SU-DHL-6 (cell line): ENCODE data around the gene CCNQ.

Experiments used
- H2AFZ ChIP-seq: fragments of 200-600 bp; sonication (generic); 2 replicates; pipeline ENCODE4 v1.6.1; 2014; ENCODE audit warnings: low read depth, mild to moderate bottlenecking, moderate library complexity, mixed read lengths, antibody characterized with exemption, low read length; ENCODE audit not compliant: severe bottlenecking
- H3F3A ChIP-seq: fragments of 200-600 bp; shearing (Covaris generic); 2 replicates; pipeline ENCODE4 v1.6.0; 2016; ENCODE audit warnings: antibody characterized with exemption, mild to moderate bottlenecking; ENCODE audit not compliant: insufficient read depth
- H3K27ac ChIP-seq: fragments of 200-600 bp; sonication (generic); 2 replicates; pipeline ENCODE4 v1.5.1; 2016; ENCODE audit warnings: low read depth, mild to moderate bottlenecking, low read length, moderate library complexity, mixed read lengths
- H3K27me3 ChIP-seq: fragments of 200-600 bp; sonication (generic), shearing (Covaris generic); 2 replicates; pipeline ENCODE4 v1.6.0; 2014; ENCODE audit warnings: mild to moderate bottlenecking, low read length
- H3K36me3 ChIP-seq: fragments of 200-600 bp; sonication (generic); 2 replicates; pipeline ENCODE4 v1.6.1; 2014; ENCODE audit warnings: mild to moderate bottlenecking, low read length, mixed read lengths
- H3K4me2 ChIP-seq: fragments of 300-600, 200-600 bp; shearing (Covaris generic), sonication (generic); 2 replicates; pipeline ENCODE4 v1.6.0; 2014; ENCODE audit warnings: low read length, low read depth, mild to moderate bottlenecking; ENCODE audit not compliant: poor library complexity, severe bottlenecking
- H3K4me3 ChIP-seq: fragments of 200-600 bp; sonication (generic); 2 replicates; pipeline ENCODE4 v1.5.1; 2014; ENCODE audit warnings: antibody characterized with exemption, low read length, mild to moderate bottlenecking, mixed read lengths; ENCODE audit not compliant: insufficient read depth, poor library complexity, severe bottlenecking
- H3K79me2 ChIP-seq: fragments of 200-600 bp; sonication (generic); 2 replicates; pipeline ENCODE4 v1.6.1; 2014; ENCODE audit warnings: mild to moderate bottlenecking, low read length, moderate library complexity; ENCODE audit not compliant: insufficient read depth
- H3K9ac ChIP-seq: fragments of 200-600 bp; sonication (generic); 2 replicates; pipeline ENCODE4 v1.7.0; 2014; ENCODE audit warnings: mild to moderate bottlenecking, low read length
- H3K9me2 ChIP-seq: fragments of 200-600 bp; sonication (generic); replicated peaks from 2 replicates; pipeline ENCODE4 v1.6.1; 2014; ENCODE audit warnings: low read length; ENCODE audit not compliant: insufficient read depth
- H3K9me3 ChIP-seq: fragments of 200-600 bp; sonication (generic); 2 replicates; pipeline ENCODE4 v1.6.1; 2014; ENCODE audit warnings: low read length, mixed read lengths; ENCODE audit not compliant: insufficient read depth
- H4K20me1 ChIP-seq: fragments of 200-600 bp; sonication (generic); 2 replicates; pipeline ENCODE4 v1.6.1; 2014; ENCODE audit warnings: low read depth, mild to moderate bottlenecking, antibody characterized with exemption, low read length, moderate library complexity, mixed read lengths
- EZH2phosphoT487 ChIP-seq: fragments of 200-600 bp; sonication (generic), shearing (Covaris generic); conservative IDR thresholded peaks from 2 replicates; pipeline ENCODE4 v1.6.1; 2018; ENCODE audit warnings: mild to moderate bottlenecking, antibody characterized with exemption, low read length, moderate library complexity, mixed read lengths
- TF ChIP-seq, protein P1 (sequence below): fragments of 200-600 bp; sonication (generic); IDR thresholded peaks from one replicate; pipeline ENCODE4 v1.5.1; 2017; ENCODE audit warnings: antibody characterized with exemption, mild to moderate bottlenecking, low read length, moderate library complexity; ENCODE audit not compliant: insufficient read depth, poor library complexity, severe bottlenecking

Gene CCNQ

DNA sequence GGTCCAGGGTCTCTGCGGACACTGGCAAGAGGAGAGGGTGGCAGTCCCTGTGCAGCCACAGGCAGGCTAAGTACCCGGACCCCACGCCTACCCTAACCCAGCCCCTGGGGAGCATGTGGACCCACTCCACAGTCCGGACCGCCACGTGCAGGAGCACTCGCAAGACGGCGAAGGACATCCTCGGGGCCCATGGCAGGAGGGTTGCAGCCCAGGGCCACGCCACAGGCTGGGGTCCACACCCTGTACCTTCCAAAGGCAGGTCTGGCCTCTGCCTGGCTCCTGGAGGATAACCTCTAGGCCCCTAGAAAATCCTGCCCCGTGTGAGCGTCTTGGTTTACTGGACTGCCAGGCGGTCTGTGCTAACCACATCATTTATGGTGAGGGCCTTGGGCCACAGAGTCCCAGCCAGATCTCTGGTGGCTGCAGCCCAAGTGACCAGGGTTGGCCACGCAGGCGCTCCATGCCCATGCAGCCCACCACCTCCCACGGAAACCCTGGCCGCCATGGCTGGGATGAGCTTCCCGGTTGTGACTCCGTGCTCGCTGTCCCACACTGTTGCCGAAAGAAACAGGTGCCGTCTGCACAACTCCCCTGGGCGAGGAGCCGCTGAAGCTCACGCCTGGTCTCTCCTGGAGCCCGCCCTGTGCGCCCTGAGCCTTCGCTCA lies 10.0 kb downstream of the CCNQ start:
- TF ChIP-seq, protein P1, sequence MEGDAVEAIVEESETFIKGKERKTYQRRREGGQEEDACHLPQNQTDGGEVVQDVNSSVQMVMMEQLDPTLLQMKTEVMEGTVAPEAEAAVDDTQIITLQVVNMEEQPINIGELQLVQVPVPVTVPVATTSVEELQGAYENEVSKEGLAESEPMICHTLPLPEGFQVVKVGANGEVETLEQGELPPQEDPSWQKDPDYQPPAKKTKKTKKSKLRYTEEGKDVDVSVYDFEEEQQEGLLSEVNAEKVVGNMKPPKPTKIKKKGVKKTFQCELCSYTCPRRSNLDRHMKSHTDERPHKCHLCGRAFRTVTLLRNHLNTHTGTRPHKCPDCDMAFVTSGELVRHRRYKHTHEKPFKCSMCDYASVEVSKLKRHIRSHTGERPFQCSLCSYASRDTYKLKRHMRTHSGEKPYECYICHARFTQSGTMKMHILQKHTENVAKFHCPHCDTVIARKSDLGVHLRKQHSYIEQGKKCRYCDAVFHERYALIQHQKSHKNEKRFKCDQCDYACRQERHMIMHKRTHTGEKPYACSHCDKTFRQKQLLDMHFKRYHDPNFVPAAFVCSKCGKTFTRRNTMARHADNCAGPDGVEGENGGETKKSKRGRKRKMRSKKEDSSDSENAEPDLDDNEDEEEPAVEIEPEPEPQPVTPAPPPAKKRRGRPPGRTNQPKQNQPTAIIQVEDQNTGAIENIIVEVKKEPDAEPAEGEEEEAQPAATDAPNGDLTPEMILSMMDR: no peak
- no peak for TF ChIP-seq EZH2phosphoT487
- H3F3A ChIP-seq: no peaks in the 10 kb centered on the region

DNA sequence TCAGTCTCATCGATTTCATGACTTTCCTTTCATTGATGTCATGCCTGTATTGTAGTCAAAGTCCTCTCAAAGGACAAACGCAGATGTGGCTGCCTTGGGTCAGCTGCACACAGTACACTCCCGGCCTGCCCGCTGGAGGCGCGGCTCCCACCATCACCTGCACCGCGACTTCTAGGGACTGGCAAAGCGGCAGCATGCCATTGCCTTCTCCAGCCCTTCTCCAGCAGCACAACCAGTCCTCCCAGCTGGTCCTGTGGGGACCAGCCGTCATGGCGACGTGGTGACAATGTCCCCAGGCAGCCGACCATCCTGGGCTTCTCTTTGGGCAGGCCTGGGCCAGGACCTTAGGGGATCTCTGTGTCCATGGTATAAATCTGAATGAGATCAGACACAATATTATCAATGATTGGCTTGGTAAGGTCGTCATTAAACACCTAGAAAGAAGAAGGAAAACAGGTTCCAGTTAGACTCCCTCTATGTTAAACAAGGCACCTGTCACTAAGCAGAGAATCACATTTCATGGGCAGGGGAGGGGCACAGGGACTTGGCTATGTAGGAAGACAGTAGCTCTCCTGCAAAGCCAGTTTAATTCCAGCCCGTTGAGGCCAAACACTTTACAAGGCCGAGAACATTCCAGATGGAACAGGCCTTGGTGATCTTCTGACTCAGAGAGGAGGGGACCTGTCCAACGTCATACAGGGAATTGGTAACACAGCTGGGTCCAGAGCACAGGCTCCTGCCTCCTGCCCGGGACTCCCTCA lies 10.7 kb downstream of the CCNQ start:
- no peaks in the 10 kb centered on the region for H3K27me3 ChIP-seq

More for the DNA sequence above, 10.0 kb downstream of the CCNQ start:
- no peaks in the 10 kb centered on the region for H3K9me2 ChIP-seq
- no peaks in the 10 kb centered on the region for H3K79me2 ChIP-seq
- H4K20me1 ChIP-seq: no peaks in the 10 kb centered on the region
- no peaks in the 10 kb centered on the region for H3K9me3 ChIP-seq
- no peak overlapping the region for H3K4me3 ChIP-seq
- no peak overlapping the region for H3K9ac ChIP-seq
- no peaks in the 10 kb centered on the region for H3K36me3 ChIP-seq
- H3K27me3 ChIP-seq: no peaks in the 10 kb centered on the region
- H2AFZ ChIP-seq: no peak overlapping the region
- no peak overlapping the region for H3K27ac ChIP-seq
- H3K4me2 ChIP-seq: no peak overlapping the region

GRCh38 chrX:153587342-153587741 lies 11.6 kb downstream of the CCNQ start:
- no peak overlapping the region for H2AFZ ChIP-seq
- H4K20me1 ChIP-seq: no peaks in the 10 kb centered on the region
- no peak overlapping the region for H3K4me3 ChIP-seq
- H3K36me3 ChIP-seq: no peaks in the 10 kb centered on the region
- H3K4me2 ChIP-seq: no peak overlapping the region
- no peaks in the 10 kb centered on the region for H3K79me2 ChIP-seq
- H3K9ac ChIP-seq: no peak overlapping the region
- no peaks in the 10 kb centered on the region for H3K9me3 ChIP-seq
- no peak overlapping the region for H3K27ac ChIP-seq
- H3F3A ChIP-seq: 0 out of 2 replicates have a peak, but pooled peaks cover 4% of the 10 kb centered on the region
- TF ChIP-seq, protein P1: no peak
- no peak for TF ChIP-seq EZH2phosphoT487
- H3K9me2 ChIP-seq: no peaks in the 10 kb centered on the region
- H3K27me3 ChIP-seq: no peaks in the 10 kb centered on the region

More for the DNA sequence above, 10.7 kb downstream of the CCNQ start:
- H3K27ac ChIP-seq: no peak overlapping the region
- no peaks in the 10 kb centered on the region for H3K36me3 ChIP-seq
- no peaks in the 10 kb centered on the region for H3F3A ChIP-seq
- no peak overlapping the region for H3K4me3 ChIP-seq
- H3K79me2 ChIP-seq: no peaks in the 10 kb centered on the region
- H2AFZ ChIP-seq: no peak overlapping the region
- no peak overlapping the region for H3K4me2 ChIP-seq
- H3K9me2 ChIP-seq: no peaks in the 10 kb centered on the region
- H3K9ac ChIP-seq: no peak overlapping the region
- no peak for TF ChIP-seq EZH2phosphoT487
- TF ChIP-seq, protein P1: no peak
- no peaks in the 10 kb centered on the region for H4K20me1 ChIP-seq
- H3K9me3 ChIP-seq: no peaks in the 10 kb centered on the region
